GM21786 (cell line): ENCODE results near the gene LRRC58.

ENCODE experiments used
- ATAC-seq: cut with Tn5 transposase; IDR thresholded peaks from one replicate; pipeline ENCODE4 v1.9.1; 2021; ENCODE audit not compliant: unreplicated experiment

LRRC58 gene

DNA sequence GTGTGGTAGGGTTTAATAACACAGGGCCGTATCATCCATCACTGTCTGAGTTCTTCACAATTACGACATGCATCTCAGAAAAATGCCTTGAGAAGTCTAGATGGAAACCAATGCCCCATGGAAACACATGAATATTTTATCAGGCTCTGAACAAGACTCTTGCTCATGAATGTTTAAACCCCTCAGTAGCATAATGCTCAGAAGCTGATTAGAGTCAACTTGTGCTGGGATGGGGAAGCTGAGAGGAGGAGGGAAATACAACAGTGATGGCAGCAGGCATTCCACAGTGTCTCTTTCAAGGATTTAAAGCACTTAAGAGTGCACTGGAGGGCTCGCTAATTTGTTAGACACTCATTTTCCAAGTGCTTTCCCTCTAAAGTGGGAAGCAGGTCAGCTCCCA lies 67.9 kb downstream of the LRRC58 start:
- no peak for ATAC-seq

- ATAC-seq = no peak
These were observed 68.6 kb downstream of the LRRC58 start for GRCh38 chr3:120280566-120280965.

- ATAC-seq = no peak
These were observed 69.1 kb downstream of the LRRC58 start for GRCh38 chr3:120280026-120280425.

DNA sequence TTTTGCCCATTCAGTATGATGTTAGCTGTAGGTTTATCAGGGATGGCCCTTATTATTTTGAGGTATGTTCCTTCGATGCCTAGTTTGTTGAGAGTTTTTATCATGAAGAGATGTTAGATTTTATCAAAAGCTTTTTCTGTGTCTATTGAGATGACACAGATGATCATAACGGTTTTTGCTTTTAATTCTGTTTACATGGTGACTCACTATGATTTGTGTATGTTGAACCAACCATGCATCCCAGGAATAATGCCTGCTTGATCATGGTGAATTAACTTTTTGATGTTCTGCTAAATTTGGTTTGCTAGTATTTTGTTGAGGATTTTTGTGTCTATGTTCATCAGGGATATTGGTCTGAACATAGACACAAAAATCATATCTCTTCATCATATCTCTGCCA lies 72.4 kb downstream of the LRRC58 start:
- ATAC-seq = no peak

- no peak for ATAC-seq
These were observed 73.5 kb downstream of the LRRC58 start for GRCh38 chr3:120275618-120276017.

- no peak for ATAC-seq
These were observed 74.4 kb downstream of the LRRC58 start for GRCh38 chr3:120274739-120275167.
